BLaER1 (cell line): ENCODE data around the gene MBOAT2.

Source experiments
- H3K27ac ChIP-seq: shearing (Covaris generic); formaldehyde crosslinking; 2 replicates; pipeline ENCODE4 v1.8.1; 2022
- H3K27me3 ChIP-seq: shearing (Covaris generic); formaldehyde crosslinking; 2 replicates; pipeline ENCODE4 v1.8.1; 2022
- H3K36me3 ChIP-seq: shearing (Covaris generic); formaldehyde crosslinking; 2 replicates; pipeline ENCODE4 v1.8.1; 2022
- H3K4me1 ChIP-seq: shearing (Covaris generic); formaldehyde crosslinking; 2 replicates; pipeline ENCODE4 v1.8.1; 2022
- H3K4me2 ChIP-seq: shearing (Covaris generic); formaldehyde crosslinking; 2 replicates; pipeline ENCODE4 v1.8.1; 2022
- H3K4me3 ChIP-seq: shearing (Covaris generic); formaldehyde crosslinking; 2 replicates; pipeline ENCODE4 v1.8.1; 2022
- H3K9ac ChIP-seq: shearing (Covaris generic); formaldehyde crosslinking; 2 replicates; pipeline ENCODE4 v1.8.1; 2022
- H3K9me3 ChIP-seq: shearing (Covaris generic); formaldehyde crosslinking; 2 replicates; pipeline ENCODE4 v1.8.1; 2022
- H4K20me1 ChIP-seq: shearing (Covaris generic); formaldehyde crosslinking; 2 replicates; pipeline ENCODE4 v1.8.1; 2022
- Cebpa-rat ChIP-seq: shearing (Covaris generic); IDR thresholded peaks from 2 replicates; pipeline ENCODE4 v1.8.1; 2022

The MBOAT2 gene

GRCh38 chr2:9018109-9018508 lies 14.6 kb upstream of the MBOAT2 start:
- Histone ChIP-seq H3K9ac (no peak overlapping the region), H3K27ac (no peak overlapping the region), H3K4me3 (no peak overlapping the region), H3K4me1 (no peaks in the 10 kb centered on the region), H4K20me1 (no peaks in the 10 kb centered on the region), H3K4me2 (no peak overlapping the region), H3K27me3 (no peaks in the 10 kb centered on the region), H3K36me3 (no peaks in the 10 kb centered on the region), H3K9me3 (no peaks in the 10 kb centered on the region)
- TF ChIP-seq Cebpa-rat: no peak

DNA sequence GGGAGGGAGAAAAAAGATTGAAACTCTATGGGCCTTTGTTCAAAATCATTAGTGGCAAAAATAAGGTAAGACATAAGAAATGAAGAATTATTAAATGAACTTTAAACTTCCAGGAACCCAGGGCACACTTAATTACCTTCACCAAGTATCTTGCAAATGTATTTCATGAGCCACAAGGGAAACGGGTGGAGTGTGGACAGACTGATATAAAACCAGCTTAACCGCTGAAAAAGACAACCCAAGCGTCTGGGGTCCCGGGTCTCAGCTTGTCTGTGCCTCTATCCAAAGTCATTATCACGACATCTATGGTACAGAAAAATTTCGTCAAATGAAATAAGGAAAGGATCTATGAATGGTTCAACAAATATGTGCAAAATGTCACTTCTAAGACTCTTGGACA lies 13.9 kb upstream of the MBOAT2 start:
- H3K4me2 ChIP-seq: no peak overlapping the region
- no peaks in the 10 kb centered on the region for H3K27me3 ChIP-seq
- H3K27ac ChIP-seq: no peak overlapping the region

GRCh38 chr2:9015998-9016397 lies 12.5 kb upstream of the MBOAT2 start:
- Histone ChIP-seq H3K27me3 (no peaks in the 10 kb centered on the region), H3K27ac (no peak overlapping the region), H3K4me3 (no peak overlapping the region), H4K20me1 (no peaks in the 10 kb centered on the region), H3K4me1 (no peaks in the 10 kb centered on the region), H3K4me2 (no peak overlapping the region), H3K9me3 (no peaks in the 10 kb centered on the region), H3K36me3 (no peaks in the 10 kb centered on the region), H3K9ac (no peak overlapping the region)
- no peak for TF ChIP-seq Cebpa-rat

More for the DNA sequence above, 13.9 kb upstream of the MBOAT2 start:
- no peaks in the 10 kb centered on the region for H3K9me3 ChIP-seq
- no peak overlapping the region for H3K4me3 ChIP-seq
- TF ChIP-seq Cebpa-rat: no peak
- no peaks in the 10 kb centered on the region for H3K36me3 ChIP-seq
- H3K9ac ChIP-seq: no peak overlapping the region
- H3K4me1 ChIP-seq: no peaks in the 10 kb centered on the region
- H4K20me1 ChIP-seq: no peaks in the 10 kb centered on the region

GRCh38 chr2:9013403-9013802 lies 9.9 kb upstream of the MBOAT2 start:
- TF ChIP-seq Cebpa-rat: no peak
- no peak overlapping the region for H3K27ac ChIP-seq

GRCh38 chr2:9010866-9011265 lies 7.4 kb upstream of the MBOAT2 start:
- Histone ChIP-seq H3K4me3 (no peak overlapping the region), H3K4me2 (no peak overlapping the region), H3K27me3 (no peaks in the 10 kb centered on the region), H3K4me1 (no peaks in the 10 kb centered on the region), H3K27ac (no peak overlapping the region), H3K9ac (no peak overlapping the region), H3K36me3 (no peaks in the 10 kb centered on the region), H4K20me1 (no peaks in the 10 kb centered on the region), H3K9me3 (no peaks in the 10 kb centered on the region)
- TF ChIP-seq Cebpa-rat: no peak

More at GRCh38 chr2:9013403-9013802, 9.9 kb upstream of the MBOAT2 start:
- no peaks in the 10 kb centered on the region for H3K4me1 ChIP-seq
- no peaks in the 10 kb centered on the region for H3K27me3 ChIP-seq
- H3K4me3 ChIP-seq: no peak overlapping the region
- no peaks in the 10 kb centered on the region for H4K20me1 ChIP-seq
- H3K9me3 ChIP-seq: no peaks in the 10 kb centered on the region
- H3K36me3 ChIP-seq: no peaks in the 10 kb centered on the region
- no peak overlapping the region for H3K9ac ChIP-seq
- no peak overlapping the region for H3K4me2 ChIP-seq

- no peaks in the 10 kb centered on the region for H3K36me3 ChIP-seq
- H3K9me3 ChIP-seq: no peaks in the 10 kb centered on the region
- H3K9ac ChIP-seq: no peak overlapping the region
- no peak for TF ChIP-seq Cebpa-rat
- H3K4me3 ChIP-seq: no peak overlapping the region
- H3K27me3 ChIP-seq: no peaks in the 10 kb centered on the region
- H3K4me1 ChIP-seq: peaks cover 9% of the 10 kb centered on the region
- H3K4me2 ChIP-seq: no peak overlapping the region
- no peak overlapping the region for H3K27ac ChIP-seq
- H4K20me1 ChIP-seq: no peaks in the 10 kb centered on the region
These were observed 5.6 kb upstream of the MBOAT2 start for GRCh38 chr2:9008951-9009664.

DNA sequence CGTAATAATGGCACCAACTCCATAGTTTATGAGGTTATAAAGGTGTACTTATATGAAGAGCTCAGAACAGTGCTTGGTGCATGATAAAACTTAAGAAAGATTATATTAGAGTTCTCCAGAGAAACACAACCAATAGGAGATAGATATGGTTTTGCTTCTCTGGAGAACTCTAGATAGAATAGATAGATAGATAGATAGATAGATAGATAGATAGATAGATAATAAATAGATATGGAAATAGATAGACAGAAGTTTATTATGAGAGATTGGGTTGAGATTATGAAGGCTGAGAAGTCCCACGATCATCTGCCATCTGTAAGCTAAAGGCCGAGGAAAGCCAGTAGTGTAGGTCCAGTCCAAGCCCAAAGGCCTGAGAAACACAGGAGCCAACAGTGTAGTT lies 2.9 kb upstream of the MBOAT2 start:
- Histone ChIP-seq H3K27me3 (no peaks in the 10 kb centered on the region), H3K4me1 (peaks cover 19% of the 10 kb centered on the region), H3K27ac (no peak overlapping the region), H4K20me1 (peaks cover 6% of the 10 kb centered on the region), H3K9ac (no peak overlapping the region), H3K9me3 (no peaks in the 10 kb centered on the region), H3K4me2 (no peak overlapping the region), H3K36me3 (no peaks in the 10 kb centered on the region), H3K4me3 (no peak overlapping the region)
- TF ChIP-seq Cebpa-rat: no peak

DNA sequence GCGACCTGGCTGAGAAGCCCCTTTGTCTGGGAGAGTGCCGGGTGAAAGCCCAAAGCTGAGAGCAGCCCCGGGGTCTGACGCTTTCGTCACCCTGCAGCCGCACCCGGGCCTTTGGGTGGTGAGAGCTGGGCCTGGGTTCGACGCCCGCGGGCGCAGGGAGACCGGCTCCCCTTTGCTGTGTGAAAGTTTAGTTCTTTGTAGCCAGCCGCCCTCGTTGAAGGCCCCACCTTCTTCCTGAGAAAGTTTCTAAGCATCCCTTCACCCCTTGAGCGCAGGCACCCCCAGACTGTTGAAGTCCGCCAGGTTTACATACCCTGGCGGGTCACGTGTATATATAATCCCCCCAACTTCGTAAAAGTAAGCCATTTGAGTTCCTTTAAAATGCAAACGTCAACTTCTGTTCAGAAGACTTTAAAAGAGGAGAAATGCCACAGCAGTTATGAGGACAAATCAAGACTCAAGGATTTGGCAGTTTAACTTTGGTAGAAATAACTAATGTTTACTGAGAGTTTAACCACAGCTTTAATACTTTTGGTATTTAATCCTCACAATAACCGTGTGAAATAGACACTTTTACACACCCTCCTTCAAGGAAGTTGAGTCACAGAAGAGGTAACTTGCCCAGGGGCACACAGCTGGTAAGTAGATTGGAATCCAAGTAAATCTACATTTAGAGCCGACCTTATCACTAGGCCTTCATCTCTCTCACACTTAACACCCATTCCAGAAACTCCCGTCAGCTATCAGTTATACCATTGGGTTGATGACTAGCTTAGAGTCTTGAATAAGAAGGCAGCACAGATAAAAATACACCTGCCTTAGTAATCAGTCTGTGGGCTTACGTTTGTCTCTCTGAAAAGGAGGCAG lies 1.1 kb upstream of the MBOAT2 start:
- H3K4me2 ChIP-seq: peak overlapping the region; percentile 89
- no peaks in the 10 kb centered on the region for H3K36me3 ChIP-seq
- H4K20me1 ChIP-seq: peaks cover 16% of the 10 kb centered on the region
- no peaks in the 10 kb centered on the region for H3K9me3 ChIP-seq
- H3K9ac ChIP-seq: peak overlapping the region; percentile 93
- H3K4me3 ChIP-seq: peak overlapping the region; percentile 87
- TF ChIP-seq Cebpa-rat: no peak
- peaks cover 26% of the 10 kb centered on the region for H3K4me1 ChIP-seq
- no peaks in the 10 kb centered on the region for H3K27me3 ChIP-seq
- H3K27ac ChIP-seq: peak overlapping the region; percentile 92

DNA sequence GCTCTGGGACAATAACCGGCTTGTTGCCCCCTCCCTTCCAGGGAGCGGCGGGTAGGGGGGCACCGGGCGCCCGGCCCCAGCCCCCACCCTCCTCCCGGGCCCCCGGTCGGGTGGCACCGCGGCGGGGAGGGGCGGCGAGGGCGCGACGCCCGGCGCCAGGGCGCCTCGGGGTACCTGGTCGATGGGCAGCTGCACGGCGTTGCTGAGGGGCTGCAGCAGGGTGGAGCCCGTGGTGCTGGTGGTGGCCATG lies 193 bp downstream of the MBOAT2 start:
- H3K27ac ChIP-seq: no peak overlapping the region
- no peaks in the 10 kb centered on the region for H3K27me3 ChIP-seq
- H3K36me3 ChIP-seq: no peaks in the 10 kb centered on the region
- H3K4me2 ChIP-seq: peak overlapping the region; percentile 90
- TF ChIP-seq Cebpa-rat: no peak
- H3K9me3 ChIP-seq: no peaks in the 10 kb centered on the region
- peak overlapping the region; percentile 75 for H3K9ac ChIP-seq
- H3K4me1 ChIP-seq: peaks cover 39% of the 10 kb centered on the region
- peak overlapping the region; percentile 87 for H3K4me3 ChIP-seq
- peaks cover 18% of the 10 kb centered on the region for H4K20me1 ChIP-seq

DNA sequence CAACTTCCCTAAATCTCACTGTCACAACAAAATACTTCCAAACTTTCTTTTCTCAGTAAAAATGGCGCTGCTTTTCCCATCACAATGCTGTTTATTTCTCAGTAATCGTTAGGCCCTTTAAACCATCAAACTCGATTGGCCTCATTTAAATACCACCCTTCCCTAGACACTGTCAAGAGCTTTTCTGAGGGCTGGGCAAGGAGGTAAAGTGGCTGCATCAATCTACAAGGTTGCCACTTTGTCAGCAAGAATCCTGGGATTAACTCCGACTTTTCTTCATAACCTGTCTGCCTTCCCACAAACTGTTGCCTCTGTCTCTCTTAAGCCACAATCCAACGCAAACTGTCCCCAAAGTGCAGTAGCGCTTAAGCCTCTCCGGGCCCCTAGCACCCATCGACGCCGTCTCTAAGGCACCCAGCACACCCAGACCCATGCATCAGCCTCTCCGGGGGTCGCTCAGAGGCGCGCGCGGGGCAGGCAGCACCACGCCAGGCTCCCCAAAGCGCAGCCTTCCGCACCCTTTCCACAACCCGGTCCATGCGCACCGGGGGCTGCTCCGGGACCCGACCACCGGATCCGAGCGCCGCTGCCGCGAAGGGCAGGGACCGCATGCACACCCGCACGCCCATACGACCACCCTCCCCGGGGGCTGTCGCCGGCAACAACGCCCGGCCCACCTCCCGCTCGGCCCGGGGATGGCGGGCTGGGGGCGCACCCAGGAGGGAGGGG lies 683 bp downstream of the MBOAT2 start:
- H3K27ac ChIP-seq: no peak overlapping the region; the same call in 1 of the 2 replicates

More for the DNA sequence above, 683 bp downstream of the MBOAT2 start:
- H3K4me3 ChIP-seq: peak overlapping the region; percentile 87
- H3K36me3 ChIP-seq: no peaks in the 10 kb centered on the region
- H4K20me1 ChIP-seq: peaks cover 18% of the 10 kb centered on the region
- no peaks in the 10 kb centered on the region for H3K27me3 ChIP-seq
- H3K9me3 ChIP-seq: no peaks in the 10 kb centered on the region
- peak overlapping the region; percentile 90 for H3K4me2 ChIP-seq
- H3K9ac ChIP-seq: peak overlapping the region; percentile 75
- TF ChIP-seq Cebpa-rat: no peak
- peaks cover 42% of the 10 kb centered on the region for H3K4me1 ChIP-seq
